ENCODE results near the gene AGT. TPM values are rescaled to one million over a fixed set of nuclear protein-coding genes. Genes with fewer than 3 reads are reported as not detected.
A peak's percentile ranks its signal among the peaks of the same experiment; 100 is the strongest.

AGT gene
- total RNA-seq, 1 donor from 2014 or later, result 118 TPM

DNA sequence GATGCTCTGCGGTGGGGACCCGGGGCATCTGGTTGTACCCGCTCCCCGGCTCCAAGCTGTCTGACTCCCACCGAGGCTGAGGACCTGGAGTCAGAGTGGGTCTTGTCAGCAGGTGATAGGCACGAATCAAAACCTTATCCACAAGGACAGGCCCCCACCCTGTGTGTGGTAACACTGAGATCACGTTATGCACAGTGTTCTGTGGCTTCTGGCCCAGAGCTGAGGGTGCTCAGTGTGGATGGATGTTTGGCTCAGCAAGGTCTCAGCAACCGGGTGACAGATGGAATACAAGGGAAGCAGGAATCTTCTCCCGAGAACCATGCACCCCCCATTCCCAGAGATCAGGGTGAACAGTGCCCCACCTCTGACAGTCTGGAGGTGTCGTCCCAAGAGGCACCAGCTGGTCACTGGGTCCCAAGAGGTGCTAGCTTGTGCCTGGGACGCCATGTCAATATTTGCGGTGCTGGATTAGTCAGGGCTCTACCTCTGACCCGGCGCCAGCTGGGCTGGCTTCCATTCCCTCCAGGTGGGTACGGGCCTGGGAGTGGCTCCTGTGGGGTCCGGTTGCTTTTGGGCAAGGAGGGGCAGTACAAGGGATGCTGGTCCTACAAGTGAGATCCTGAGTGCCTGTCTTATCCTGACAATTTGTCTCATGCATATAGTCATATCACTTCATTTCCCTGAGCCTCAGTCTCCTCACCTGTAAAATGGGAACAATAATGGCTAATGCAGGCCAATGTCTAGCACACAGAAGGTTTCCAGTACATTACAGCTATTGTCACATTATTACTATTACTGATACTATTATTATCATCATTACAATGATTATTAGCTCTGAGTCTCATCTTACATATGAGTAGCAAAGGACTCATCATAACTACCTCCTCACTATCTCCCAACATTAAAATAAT, 34.2 kb upstream of the AGT start:
- Mint-ChIP-seq H3K4me3 (ENCODE audit: unreplicated experiment) (no peak overlapping the region), H3K27ac (ENCODE audit: unreplicated experiment) (no peak overlapping the region), H3K4me1 (ENCODE audit: low read depth) (peaks cover 39% of the 10 kb centered on the region), H3K36me3 (ENCODE audit: low read depth) (no peaks in the 10 kb centered on the region), H3K9me3 (ENCODE audit: low read depth) (no peaks in the 10 kb centered on the region), H3K27me3 (ENCODE audit: low read depth) (no peaks in the 10 kb centered on the region)
- TF ChIP-seq, protein P1, sequence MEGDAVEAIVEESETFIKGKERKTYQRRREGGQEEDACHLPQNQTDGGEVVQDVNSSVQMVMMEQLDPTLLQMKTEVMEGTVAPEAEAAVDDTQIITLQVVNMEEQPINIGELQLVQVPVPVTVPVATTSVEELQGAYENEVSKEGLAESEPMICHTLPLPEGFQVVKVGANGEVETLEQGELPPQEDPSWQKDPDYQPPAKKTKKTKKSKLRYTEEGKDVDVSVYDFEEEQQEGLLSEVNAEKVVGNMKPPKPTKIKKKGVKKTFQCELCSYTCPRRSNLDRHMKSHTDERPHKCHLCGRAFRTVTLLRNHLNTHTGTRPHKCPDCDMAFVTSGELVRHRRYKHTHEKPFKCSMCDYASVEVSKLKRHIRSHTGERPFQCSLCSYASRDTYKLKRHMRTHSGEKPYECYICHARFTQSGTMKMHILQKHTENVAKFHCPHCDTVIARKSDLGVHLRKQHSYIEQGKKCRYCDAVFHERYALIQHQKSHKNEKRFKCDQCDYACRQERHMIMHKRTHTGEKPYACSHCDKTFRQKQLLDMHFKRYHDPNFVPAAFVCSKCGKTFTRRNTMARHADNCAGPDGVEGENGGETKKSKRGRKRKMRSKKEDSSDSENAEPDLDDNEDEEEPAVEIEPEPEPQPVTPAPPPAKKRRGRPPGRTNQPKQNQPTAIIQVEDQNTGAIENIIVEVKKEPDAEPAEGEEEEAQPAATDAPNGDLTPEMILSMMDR (IDR thresholded peaks at IDR 0.05), result no peak
- DNase-seq (ENCODE audit: low spot score), result no peak

DNA sequence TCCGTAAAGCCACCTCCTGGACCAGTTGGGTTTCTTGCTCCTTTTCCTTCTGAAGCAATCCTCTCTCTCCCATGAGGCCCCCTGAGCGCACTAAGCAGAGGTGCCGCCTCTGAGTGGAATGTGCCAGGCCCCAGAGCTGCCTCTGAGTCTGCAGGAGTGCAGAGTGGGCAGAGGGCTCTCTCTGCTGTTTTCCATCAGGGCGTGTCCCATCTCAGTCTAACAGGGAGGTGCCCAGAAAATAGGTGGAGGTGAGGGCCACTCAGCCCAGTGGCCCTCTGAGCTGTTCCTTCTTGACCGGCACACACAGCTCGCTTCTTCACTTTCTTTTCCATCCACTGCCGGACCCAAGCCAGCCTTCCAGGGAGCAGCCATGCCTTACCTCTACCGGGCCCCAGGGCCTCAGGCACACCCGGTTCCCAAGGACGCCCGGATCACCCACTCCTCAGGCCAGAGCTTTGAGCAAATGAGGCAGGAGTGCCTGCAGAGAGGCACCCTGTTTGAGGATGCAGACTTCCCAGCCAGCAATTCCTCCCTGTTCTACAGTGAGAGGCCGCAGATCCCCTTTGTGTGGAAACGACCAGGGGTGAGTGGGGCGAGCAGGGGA, 33.3 kb upstream of the AGT start, which contains the start of gene CAPN9:
CAPN9 (plus strand) TSS at position 262 of the 604 bp plus-strand sequence; CDS start at position 371, 109 bp downstream.
- Mint-ChIP-seq H3K27me3 (ENCODE audit: low read depth) (no peaks in the 10 kb centered on the region), H3K9me3 (ENCODE audit: low read depth) (no peaks in the 10 kb centered on the region), H3K36me3 (ENCODE audit: low read depth) (no peaks in the 10 kb centered on the region), H3K4me1 (ENCODE audit: low read depth) (peaks cover 39% of the 10 kb centered on the region), H3K27ac (ENCODE audit: unreplicated experiment) (peak within 1 kb of the TSS; percentile 5), H3K4me3 (ENCODE audit: unreplicated experiment) (no peak within 1 kb of the TSS)
- no peak for DNase-seq (ENCODE audit: low spot score)
- TF ChIP-seq, protein P1 (IDR thresholded peaks at IDR 0.05), result no peak

DNA sequence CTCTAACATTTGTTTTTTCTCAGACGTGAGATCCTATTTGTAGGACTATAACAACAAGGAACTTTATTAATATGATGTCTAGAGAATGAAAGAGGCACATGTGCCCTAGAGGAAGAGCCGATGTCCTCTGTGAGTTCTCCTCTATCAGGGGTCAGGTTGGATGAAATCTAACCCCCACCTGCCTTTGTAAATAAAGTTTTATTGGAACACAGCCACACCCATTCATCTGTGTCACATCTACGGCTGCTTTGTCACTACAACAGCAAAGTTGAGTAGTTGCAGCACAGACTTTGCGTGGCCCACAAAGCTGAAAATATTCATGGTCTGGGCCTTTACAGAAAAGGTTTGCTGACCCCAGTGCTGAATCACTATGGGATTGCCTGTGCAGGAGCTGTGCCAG, 32.7 kb upstream of the AGT start:
- Mint-ChIP-seq H3K9me3 (ENCODE audit: low read depth) (no peaks in the 10 kb centered on the region), H3K27me3 (ENCODE audit: low read depth) (no peaks in the 10 kb centered on the region), H3K27ac (ENCODE audit: unreplicated experiment) (no peak overlapping the region), H3K36me3 (ENCODE audit: low read depth) (no peaks in the 10 kb centered on the region), H3K4me3 (ENCODE audit: unreplicated experiment) (no peak overlapping the region), H3K4me1 (ENCODE audit: low read depth) (peaks cover 39% of the 10 kb centered on the region)
- TF ChIP-seq, protein P1 (IDR thresholded peaks at IDR 0.05), result no peak
- no peak for DNase-seq (ENCODE audit: low spot score)

DNA sequence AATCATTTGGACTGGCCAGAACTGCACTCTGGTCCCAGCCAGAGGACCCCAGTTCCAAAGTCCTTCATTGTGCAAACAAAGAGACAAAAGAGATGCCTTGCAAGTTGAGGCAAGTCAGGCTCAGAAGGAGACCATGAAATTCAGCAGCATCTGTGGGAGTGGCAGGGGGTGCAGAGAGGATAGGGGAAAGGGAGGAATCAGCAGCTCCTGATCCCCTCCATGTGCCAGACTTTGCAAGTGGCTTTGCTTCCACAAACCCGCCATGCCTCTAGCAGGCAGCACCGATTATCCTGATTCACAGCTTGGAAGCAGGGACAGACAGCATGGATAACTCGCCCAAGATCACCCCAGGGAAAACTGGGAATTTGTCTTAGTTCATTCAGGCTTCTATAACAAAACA, 31.1 kb upstream of the AGT start:
- Mint-ChIP-seq H3K4me3 (ENCODE audit: unreplicated experiment) (no peak overlapping the region), H3K9me3 (ENCODE audit: low read depth) (no peaks in the 10 kb centered on the region), H3K27ac (ENCODE audit: unreplicated experiment) (no peak overlapping the region), H3K4me1 (ENCODE audit: low read depth) (peaks cover 29% of the 10 kb centered on the region), H3K27me3 (ENCODE audit: low read depth) (no peaks in the 10 kb centered on the region), H3K36me3 (ENCODE audit: low read depth) (no peaks in the 10 kb centered on the region)
- TF ChIP-seq, protein P1 (IDR thresholded peaks at IDR 0.05), result no peak
- no peak for DNase-seq (ENCODE audit: low spot score)

DNA sequence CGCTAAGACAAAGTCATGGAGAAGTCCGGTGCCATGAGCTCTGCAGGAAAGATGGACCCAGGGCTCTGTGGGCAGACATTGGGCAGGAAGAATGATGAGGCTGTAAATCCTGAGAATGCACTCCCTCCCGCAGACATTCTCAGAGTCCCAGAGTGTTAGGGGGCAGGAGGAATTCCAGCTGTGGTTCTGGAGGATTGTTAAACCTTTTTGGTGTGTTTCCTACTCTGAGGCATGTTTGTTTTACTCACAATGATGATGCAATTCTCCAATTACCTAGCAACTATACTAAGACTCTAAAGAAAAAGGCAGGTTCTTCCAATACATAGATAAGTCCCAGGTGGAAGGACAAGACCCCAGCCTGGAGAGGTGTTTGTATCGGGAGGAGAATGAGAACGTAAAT, 30.5 kb upstream of the AGT start:
- DNase-seq (ENCODE audit: low spot score), result no peak
- no peak overlapping the region for H3K4me3 Mint-ChIP-seq (ENCODE audit: unreplicated experiment)
- no peaks in the 10 kb centered on the region for H3K36me3 Mint-ChIP-seq (ENCODE audit: low read depth)
- H3K9me3 Mint-ChIP-seq (ENCODE audit: low read depth), result no peaks in the 10 kb centered on the region
- H3K27me3 Mint-ChIP-seq (ENCODE audit: low read depth), result no peaks in the 10 kb centered on the region
- TF ChIP-seq, protein P1 (IDR thresholded peaks at IDR 0.05), result no peak
- H3K4me1 Mint-ChIP-seq (ENCODE audit: low read depth), result peaks cover 22% of the 10 kb centered on the region
- H3K27ac Mint-ChIP-seq (ENCODE audit: unreplicated experiment), result peak overlapping the region; percentile 68
